Thyroid gland (tissue), 4 donors: Measurements from ENCODE around the gene DST. TPM values are rescaled to one million over a fixed set of nuclear protein-coding genes. Genes with fewer than 3 reads are reported as not detected.

Experiments used
- DNase-seq, 2 donors: peaks; one replicate each; pipeline ENCODE4 v3.0.0-alpha.2; 2019
- H3K27ac ChIP-seq, 3 donors: fragments of 200-600 bp; sonication (generic); 1 replicate in 2 of 3; 2 replicates in 1 of 3; pipeline ENCODE4 v1.5.1; 2016 to 2019; ENCODE audit warnings: mild to moderate bottlenecking in 1 of 3, moderate library complexity in 1 of 3
- H3K27me3 ChIP-seq: fragments of 200-600 bp; sonication (generic); one replicate; pipeline ENCODE4 v1.5.1; 2019
- H3K36me3 ChIP-seq, 2 donors: fragments of 200-600 bp; sonication (generic); one replicate each; pipeline ENCODE4 v1.5.1; 2016 to 2019
- H3K4me1 ChIP-seq, 2 donors: fragments of 200-600 bp; sonication (generic); one replicate each; pipeline ENCODE4 v1.5.1; 2017 to 2019
- H3K4me3 ChIP-seq, 3 donors: fragments of 200-600 bp; sonication (generic); replicated peaks in 1 of 3; 1 replicate in 2 of 3; 2 replicates in 1 of 3; pipeline ENCODE4 v1.5.1; 2016; ENCODE audit warnings: mild to moderate bottlenecking in 1 of 3
- H3K9me3 ChIP-seq: fragments of 200-600 bp; sonication (generic); one replicate; pipeline ENCODE4 v1.5.1; 2017
- CTCF ChIP-seq, 6 experiments: fragments of 200-600 bp in 3 of 6; fragments of 450-650 bp in 3 of 6; sonication (generic) in 3 of 6; IDR thresholded peaks; one replicate each; pipeline ENCODE4 v1.5.1; 2016 to 2019; ENCODE audit warnings: antibody characterized with exemption in 6 of 6, mild to moderate bottlenecking in 2 of 6, inconsistent platforms in 1 of 6, moderate library complexity in 1 of 6
- POLR2A ChIP-seq, 2 donors: fragments of 450-650 bp; IDR thresholded peaks; one replicate each; pipeline ENCODE4 v1.6.1; 2017; ENCODE audit warnings: antibody characterized with exemption in 2 of 2, mild to moderate bottlenecking in 2 of 2, moderate library complexity in 1 of 2
- WGBS, 2 donors: methylation state at CpG; one replicate each; pipeline ENCODE4 v1.1.5; 2017; 5-methylcytosine and 5-hydroxymethylcytosine counted together
- intact Hi-C: fragments of 100-400 bp; cut with DNase I; formaldehyde crosslinking; loops from one replicate; pipeline ENCODE4 v1.15.1; 2023
- total RNA-seq, 4 donors: library from RNA; depleted of rRNA; stranded (reverse); fragments of >200 nt; gene quantifications; one replicate each; pipeline ENCODE4 v1.2.3, GENCODE V29; 2016

The DST gene
- total RNA-seq, 4 donors from 2014 or later: 99.8 to 169 (median 149) TPM

- 91 to 98% methylated on average over 2 of the region's 2 CpGs for WGBS, 2 donors
- no peaks in the 10 kb centered on the region for H3K9me3 ChIP-seq
- no peaks in the 10 kb centered on the region for H3K27me3 ChIP-seq
- H3K36me3 ChIP-seq: no peaks in the 10 kb centered on the region
- no peak overlapping the region for H3K27ac ChIP-seq
- DNase-seq: no peak
- peaks cover 0 to 3% of the 10 kb centered on the region in 2 donors for H3K4me1 ChIP-seq
- intact Hi-C loops: no loop called here
- no peak overlapping the region for H3K4me3 ChIP-seq
- TF ChIP-seq POLR2A (IDR thresholded peaks at IDR 0.05): no peak
- no peak for TF ChIP-seq CTCF (IDR thresholded peaks at IDR 0.05)
These were observed 207.4 kb downstream of the DST start for GRCh38 chr6:56435326-56435725.

DNA sequence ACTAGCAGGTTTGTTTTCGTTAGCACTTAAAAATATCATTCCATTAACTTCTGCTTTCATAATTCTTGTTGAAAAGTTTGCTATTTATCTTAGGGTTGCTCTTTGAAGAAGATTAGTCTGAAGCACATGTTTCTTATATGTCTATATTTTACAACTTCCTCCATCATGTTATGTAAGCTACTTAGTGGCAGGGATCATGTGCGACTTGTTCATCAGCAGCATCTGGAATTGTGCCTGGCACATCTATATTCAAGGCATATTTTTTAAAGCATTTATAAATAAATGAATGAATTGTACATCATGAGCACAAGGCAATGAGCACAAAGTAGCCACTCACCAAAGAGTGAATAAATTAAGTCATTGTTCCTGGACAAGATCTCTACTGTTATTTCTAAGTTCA, 208.1 kb downstream of the DST start:
- Histone ChIP-seq H3K4me3 (no peak overlapping the region), H3K27ac (no peak overlapping the region), H3K27me3 (no peaks in the 10 kb centered on the region), H3K36me3 (no peaks in the 10 kb centered on the region), H3K4me1 (peaks cover 0 to 3% of the 10 kb centered on the region in 2 donors), H3K9me3 (no peaks in the 10 kb centered on the region)
- TF ChIP-seq POLR2A (IDR thresholded peaks at IDR 0.05) (no peak), CTCF (IDR thresholded peaks at IDR 0.05) (no peak)
- WGBS, 2 donors: 97 to 98% methylated on average over 2 of the region's 2 CpGs
- DNase-seq: no peak
- intact Hi-C loops: no loop called here

DNA sequence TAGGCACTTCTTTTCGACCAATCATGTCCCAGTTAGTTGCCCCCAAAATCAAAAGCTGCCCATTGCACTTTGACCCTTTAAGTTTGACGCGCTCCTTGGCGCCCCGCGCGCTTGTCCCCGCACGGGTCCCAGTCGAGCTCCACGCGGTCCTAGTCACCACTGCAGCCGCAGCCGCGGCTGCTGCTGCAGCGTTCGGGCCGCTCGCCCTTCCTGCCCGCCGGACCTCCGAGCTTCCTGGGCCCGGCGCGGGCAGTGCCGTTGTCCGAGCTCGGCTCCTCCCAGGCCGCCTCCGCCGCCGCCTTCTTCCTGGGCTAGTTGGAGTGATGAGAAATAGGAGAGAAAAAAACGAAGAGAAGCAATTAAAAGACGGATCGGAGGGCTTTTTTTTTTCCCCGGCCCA, 209.6 kb downstream of the DST start:
- Histone ChIP-seq H3K4me1 (peaks cover 0 to 3% of the 10 kb centered on the region in 2 donors), H3K9me3 (no peaks in the 10 kb centered on the region), H3K4me3 (no peak overlapping the region), H3K36me3 (no peaks in the 10 kb centered on the region), H3K27me3 (no peaks in the 10 kb centered on the region), H3K27ac (no peak overlapping the region)
- DNase-seq: no peak
- TF ChIP-seq POLR2A (IDR thresholded peaks at IDR 0.05): no peak
- no peak for TF ChIP-seq CTCF (IDR thresholded peaks at IDR 0.05)
- WGBS, 2 donors: 60 to 94% methylated on average over 36 of the region's 36 CpGs
- intact Hi-C loops: no loop called here

DNA sequence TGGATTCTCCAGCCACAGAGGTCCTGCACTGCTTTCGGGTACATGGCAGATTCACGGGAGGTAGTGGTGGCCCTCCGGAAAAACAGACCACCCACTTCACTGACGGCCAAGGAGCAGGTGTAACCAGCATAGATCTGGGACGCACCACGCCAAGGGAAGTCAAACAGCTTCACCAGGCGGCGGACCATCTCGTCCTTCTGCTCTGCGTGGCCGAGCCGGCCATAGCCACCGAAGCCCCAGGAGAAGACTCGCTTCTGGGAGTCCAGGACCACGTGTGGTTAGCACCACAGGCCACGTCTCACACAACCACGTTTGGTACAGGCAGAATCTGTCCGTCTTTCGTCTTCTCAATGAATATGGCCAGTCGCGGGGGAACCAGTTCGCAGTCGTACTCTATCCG, 210.5 kb downstream of the DST start:
- TF ChIP-seq POLR2A (IDR thresholded peaks at IDR 0.05) (no peak), CTCF (IDR thresholded peaks at IDR 0.05) (no peak)
- no peak for DNase-seq
- 96 to 97% methylated on average over 24 of the region's 24 CpGs for WGBS, 2 donors
- Histone ChIP-seq H3K9me3 (no peaks in the 10 kb centered on the region), H3K27me3 (no peaks in the 10 kb centered on the region), H3K4me1 (no peaks in the 10 kb centered on the region), H3K4me3 (no peak overlapping the region), H3K27ac (no peak overlapping the region), H3K36me3 (no peaks in the 10 kb centered on the region)
- intact Hi-C loops: no loop called here

GRCh38 chr6:56430629-56431600, 211.8 kb downstream of the DST start:
- no peak overlapping the region for H3K4me3 ChIP-seq
- no peaks in the 10 kb centered on the region for H3K4me1 ChIP-seq
- no peaks in the 10 kb centered on the region for H3K9me3 ChIP-seq
- DNase-seq: no peak
- H3K27me3 ChIP-seq: no peaks in the 10 kb centered on the region
- 89 to 94% methylated on average over 34 of the region's 34 CpGs for WGBS, 2 donors
- intact Hi-C loops: no loop called here
- H3K27ac ChIP-seq: no peak overlapping the region
- H3K36me3 ChIP-seq: no peaks in the 10 kb centered on the region
- no peak for TF ChIP-seq POLR2A (IDR thresholded peaks at IDR 0.05)
- TF ChIP-seq CTCF (IDR thresholded peaks at IDR 0.05): no peak
